Activated T-cell treated with anti-CD3 and anti-CD28 coated beads, Interleukin-2, amount 50 U/mL, for 24 hours (primary cell): Measurements from ENCODE around the gene KRT83.
"Not testable (repeated sequence)": the region's sequence is repeated elsewhere in the genome, so short reads cannot be mapped to it uniquely, and the experiment has no call there.

Experiments
- DNase-seq: peaks from one replicate; pipeline ENCODE4 v3.0.0-alpha.2; 2020
- H3K27ac Mint-ChIP-seq: 2 replicates; pipeline ENCODE4 v1.8.0; 2020; ENCODE audit warnings: mild to moderate bottlenecking, mixed read lengths
- H3K27me3 Mint-ChIP-seq: 2 replicates; pipeline ENCODE4 v1.8.0; 2020; ENCODE audit warnings: mixed read lengths
- H3K36me3 Mint-ChIP-seq: 2 replicates; pipeline ENCODE4 v1.8.0; 2020; ENCODE audit warnings: low read depth, mixed read lengths
- H3K4me1 Mint-ChIP-seq: 2 replicates; pipeline ENCODE4 v1.8.0; 2020; ENCODE audit warnings: low read depth, mixed read lengths
- H3K4me3 Mint-ChIP-seq: 2 replicates; pipeline ENCODE4 v1.8.0; 2020; ENCODE audit warnings: mild to moderate bottlenecking, moderate library complexity, mixed read lengths
- H3K9me3 Mint-ChIP-seq: 2 replicates; pipeline ENCODE4 v1.8.0; 2020; ENCODE audit warnings: mixed read lengths

The KRT83 gene

GRCh38 chr12:52327830-52328500, 6.8 kb upstream of the KRT83 start:
- Mint-ChIP-seq H3K27me3 (peaks cover 5% of the 10 kb centered on the region), H3K4me3 (no peak overlapping the region), H3K4me1 (peaks cover 12% of the 10 kb centered on the region), H3K9me3 (no peaks in the 10 kb centered on the region), H3K27ac (no peak overlapping the region), H3K36me3 (no peaks in the 10 kb centered on the region)
- no peak for DNase-seq

DNA sequence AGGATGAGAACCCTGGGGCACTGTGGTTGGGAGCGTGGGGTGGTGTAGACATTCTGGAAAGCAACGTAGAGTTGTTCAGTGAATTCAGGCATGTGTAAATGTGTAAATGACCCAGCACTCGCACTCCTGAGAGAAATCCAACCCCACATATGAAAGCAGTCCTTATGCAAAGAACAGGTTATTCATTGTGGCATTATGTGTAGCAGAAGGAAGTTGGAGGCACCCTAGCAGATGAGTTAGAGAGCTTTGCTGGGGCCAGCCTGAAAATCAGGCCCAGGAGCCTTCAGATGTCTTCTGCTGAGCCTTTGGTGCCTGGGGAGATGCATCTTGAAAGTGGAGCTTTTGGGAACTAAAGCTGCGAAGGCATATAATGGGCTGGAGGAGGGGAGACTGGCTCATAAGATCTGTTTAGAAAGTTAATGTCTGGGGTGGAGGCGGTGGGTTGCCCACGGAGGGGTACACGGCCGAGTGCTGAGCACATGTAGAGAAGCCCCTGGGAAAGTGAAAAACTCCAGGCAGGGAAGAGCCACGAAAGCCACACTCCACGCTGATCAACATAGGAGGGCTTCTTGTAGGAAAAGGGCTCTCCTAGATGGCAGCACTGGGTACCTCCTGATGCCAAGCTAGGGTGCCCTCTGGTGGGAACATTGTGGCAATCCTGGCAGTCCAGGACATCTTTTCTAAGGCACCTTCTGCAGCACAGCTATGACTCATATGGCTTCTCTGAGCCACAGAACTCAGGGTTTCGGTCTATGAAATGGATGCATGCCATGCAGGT, 6.0 kb upstream of the KRT83 start:
- H3K9me3 Mint-ChIP-seq, result no peaks in the 10 kb centered on the region
- peak; percentile 77 for DNase-seq
- peaks cover 12% of the 10 kb centered on the region for H3K27me3 Mint-ChIP-seq
- H3K36me3 Mint-ChIP-seq, result no peaks in the 10 kb centered on the region
- no peak overlapping the region for H3K4me3 Mint-ChIP-seq
- H3K27ac Mint-ChIP-seq, result no peak overlapping the region
- peaks cover 12% of the 10 kb centered on the region for H3K4me1 Mint-ChIP-seq

DNA sequence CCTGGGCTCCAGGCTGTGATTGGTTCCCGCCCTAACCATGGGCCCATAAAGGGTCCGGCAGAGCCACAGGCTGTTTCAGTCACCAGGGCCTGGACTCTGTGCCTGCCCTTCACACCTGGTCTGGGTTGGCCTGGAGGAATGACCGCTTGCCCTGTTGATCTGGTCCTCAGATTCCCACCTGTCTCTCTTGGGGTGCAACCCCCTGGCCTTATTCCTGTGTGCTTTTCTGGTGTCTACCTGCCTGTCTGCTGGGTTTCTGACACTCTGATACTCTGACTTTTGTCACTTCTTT, 2.9 kb upstream of the KRT83 start:
- H3K9me3 Mint-ChIP-seq, result no peaks in the 10 kb centered on the region
- H3K27ac Mint-ChIP-seq, result no peak overlapping the region
- peaks cover 12% of the 10 kb centered on the region for H3K4me1 Mint-ChIP-seq
- no peaks in the 10 kb centered on the region for H3K36me3 Mint-ChIP-seq
- no peak for DNase-seq
- H3K27me3 Mint-ChIP-seq, result peaks cover 34% of the 10 kb centered on the region
- H3K4me3 Mint-ChIP-seq, result no peak overlapping the region

- H3K9me3 Mint-ChIP-seq, result no peaks in the 10 kb centered on the region
- no peak for DNase-seq
- peaks cover 12% of the 10 kb centered on the region for H3K4me1 Mint-ChIP-seq
- peaks cover 39% of the 10 kb centered on the region for H3K27me3 Mint-ChIP-seq
- no peak overlapping the region for H3K27ac Mint-ChIP-seq
- no peaks in the 10 kb centered on the region for H3K36me3 Mint-ChIP-seq
- H3K4me3 Mint-ChIP-seq, result no peak overlapping the region
Observed at GRCh38 chr12:52323416-52324152, 2.4 kb upstream of the KRT83 start.

- no peak overlapping the region for H3K4me3 Mint-ChIP-seq
- H3K9me3 Mint-ChIP-seq, result no peaks in the 10 kb centered on the region
- H3K27ac Mint-ChIP-seq, result no peak overlapping the region
- H3K4me1 Mint-ChIP-seq, result peaks cover 12% of the 10 kb centered on the region
- peak; percentile 3 for DNase-seq
- H3K27me3 Mint-ChIP-seq, result peaks cover 43% of the 10 kb centered on the region
- no peaks in the 10 kb centered on the region for H3K36me3 Mint-ChIP-seq
Observed at GRCh38 chr12:52323001-52323400, 1.8 kb upstream of the KRT83 start.

DNA sequence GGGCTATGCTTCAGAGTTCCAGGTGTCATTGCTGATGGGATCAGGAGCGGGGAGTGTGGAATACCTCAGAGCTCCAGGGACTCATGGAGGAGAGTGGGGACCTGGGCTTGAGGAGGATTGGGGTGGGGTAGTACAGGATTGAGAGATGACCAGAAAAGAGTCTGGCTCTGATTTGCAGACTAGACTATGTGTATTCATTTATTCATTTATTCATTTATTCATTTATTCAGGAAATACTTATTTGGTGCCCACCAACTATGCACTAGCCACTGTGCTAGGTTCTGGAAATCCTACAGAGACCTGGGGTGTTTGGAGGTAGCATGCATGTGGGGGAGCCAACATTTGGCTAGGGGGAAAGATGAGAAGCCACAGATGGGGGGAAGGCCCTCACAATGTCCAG, 871 bp upstream of the KRT83 start:
- Mint-ChIP-seq H3K27ac (no peak overlapping the region), H3K9me3 (no peaks in the 10 kb centered on the region), H3K27me3 (peaks cover 43% of the 10 kb centered on the region), H3K4me3 (no peak overlapping the region), H3K4me1 (peaks cover 3% of the 10 kb centered on the region), H3K36me3 (no peaks in the 10 kb centered on the region)
- DNase-seq, result no peak

- no peaks in the 10 kb centered on the region for H3K36me3 Mint-ChIP-seq
- H3K27me3 Mint-ChIP-seq, result peaks cover 43% of the 10 kb centered on the region
- no peak for DNase-seq
- no peak overlapping the region for H3K27ac Mint-ChIP-seq
- H3K4me1 Mint-ChIP-seq, result no peaks in the 10 kb centered on the region
- no peak overlapping the region for H3K4me3 Mint-ChIP-seq
- no peaks in the 10 kb centered on the region for H3K9me3 Mint-ChIP-seq
Observed at GRCh38 chr12:52321418-52321817, 220 bp upstream of the KRT83 start.

DNA sequence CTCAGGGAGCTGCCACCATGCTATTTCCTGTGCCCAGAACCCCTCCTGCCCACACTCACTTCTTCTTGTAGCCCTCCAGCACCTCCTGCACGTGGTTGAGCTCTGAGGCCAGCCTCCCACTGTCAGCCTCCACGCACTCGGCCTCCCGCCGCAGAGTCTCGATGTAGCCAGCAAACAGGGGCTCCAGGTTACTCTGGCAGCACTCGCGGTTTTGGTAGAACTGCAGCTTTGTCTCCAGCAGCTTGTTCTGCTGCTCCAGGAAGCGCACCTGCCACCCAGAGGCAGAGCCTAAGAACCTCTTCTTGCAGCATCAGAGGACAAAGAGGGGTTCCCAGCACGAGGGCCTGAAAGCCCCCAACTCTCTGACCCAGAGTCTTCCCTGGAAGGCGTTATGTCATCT, 2.1 kb downstream of the KRT83 start:
- DNase-seq, result no peak
- Mint-ChIP-seq H3K4me3 (no peak overlapping the region), H3K9me3 (no peaks in the 10 kb centered on the region), H3K27ac (no peak overlapping the region), H3K36me3 (no peaks in the 10 kb centered on the region), H3K4me1 (no peaks in the 10 kb centered on the region), H3K27me3 (peaks cover 40% of the 10 kb centered on the region)

DNA sequence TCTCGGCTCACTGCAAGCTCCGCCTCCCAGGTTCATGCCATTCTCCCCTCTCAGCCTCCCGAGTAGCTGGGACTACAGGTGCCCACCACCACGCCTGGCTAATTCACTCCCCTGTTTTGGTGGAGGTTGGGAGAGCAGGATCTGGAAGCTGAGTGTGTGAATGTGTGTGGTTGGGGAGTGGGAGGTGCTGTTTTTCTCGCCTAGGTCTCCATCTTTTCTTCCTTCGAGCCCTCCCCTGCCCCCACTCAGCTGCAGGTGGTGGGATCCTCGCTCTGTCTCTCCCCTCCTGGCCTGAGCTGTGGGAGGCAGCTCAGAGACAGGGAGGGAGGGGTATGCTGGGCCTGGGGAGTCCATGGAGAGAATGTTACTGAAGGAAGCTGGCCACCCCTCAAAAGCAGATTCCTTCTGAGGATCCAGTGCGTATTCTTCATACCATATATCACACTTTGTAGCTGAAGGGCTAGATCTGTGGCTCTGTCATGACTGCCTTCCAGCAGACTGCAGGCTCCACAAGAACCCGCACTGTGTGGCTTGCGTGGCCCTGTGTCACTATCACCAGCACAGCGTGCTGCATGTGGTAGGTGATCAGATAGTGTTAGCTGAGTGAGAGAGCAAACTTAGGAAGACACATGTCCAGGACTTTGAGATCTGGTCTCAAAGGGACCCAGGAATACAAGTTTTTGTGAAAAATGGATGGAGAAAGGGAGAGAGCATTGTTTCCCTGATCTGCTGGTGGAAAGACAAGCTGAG, 2.8 kb downstream of the KRT83 start:
- DNase-seq, result no peak
- no peaks in the 10 kb centered on the region for H3K9me3 Mint-ChIP-seq
- H3K36me3 Mint-ChIP-seq, result no peaks in the 10 kb centered on the region
- no peak overlapping the region for H3K27ac Mint-ChIP-seq
- H3K27me3 Mint-ChIP-seq, result peaks cover 44% of the 10 kb centered on the region
- no peaks in the 10 kb centered on the region for H3K4me1 Mint-ChIP-seq
- H3K4me3 Mint-ChIP-seq, result no peak overlapping the region

GRCh38 chr12:52317468-52318052, 3.6 kb downstream of the KRT83 start:
- no peak for DNase-seq
- no peaks in the 10 kb centered on the region for H3K4me1 Mint-ChIP-seq
- H3K4me3 Mint-ChIP-seq, result no peak overlapping the region
- no peaks in the 10 kb centered on the region for H3K9me3 Mint-ChIP-seq
- no peaks in the 10 kb centered on the region for H3K36me3 Mint-ChIP-seq
- H3K27me3 Mint-ChIP-seq, result peaks cover 44% of the 10 kb centered on the region
- no peak overlapping the region for H3K27ac Mint-ChIP-seq

DNA sequence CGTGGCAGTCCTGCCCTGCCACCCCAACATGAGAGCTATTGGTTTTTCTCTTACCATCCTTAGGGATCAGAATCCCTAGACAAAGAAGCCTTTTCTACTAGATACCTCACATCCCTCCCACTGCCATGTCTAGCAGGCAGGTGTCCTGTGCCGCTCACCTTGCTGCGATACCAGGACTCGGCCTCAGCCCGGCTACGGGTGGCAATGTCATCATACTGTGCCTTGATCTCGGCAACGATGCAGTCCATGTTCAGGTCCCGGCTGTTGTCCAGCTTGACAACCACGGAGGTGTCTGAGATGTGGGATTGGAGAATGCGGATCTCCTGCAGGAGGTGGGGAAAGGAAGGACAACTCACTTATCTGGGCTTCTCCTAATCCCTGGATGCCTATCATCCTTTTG, 4.5 kb downstream of the KRT83 start:
- no peak overlapping the region for H3K4me3 Mint-ChIP-seq
- H3K4me1 Mint-ChIP-seq, result no peaks in the 10 kb centered on the region
- no peaks in the 10 kb centered on the region for H3K9me3 Mint-ChIP-seq
- H3K36me3 Mint-ChIP-seq, result no peaks in the 10 kb centered on the region
- H3K27ac Mint-ChIP-seq, result no peak overlapping the region
- H3K27me3 Mint-ChIP-seq, result peaks cover 44% of the 10 kb centered on the region
- no peak for DNase-seq

GRCh38 chr12:52316290-52316689, 4.9 kb downstream of the KRT83 start:
- no peak overlapping the region for H3K27ac Mint-ChIP-seq
- no peaks in the 10 kb centered on the region for H3K4me1 Mint-ChIP-seq
- H3K9me3 Mint-ChIP-seq, result no peaks in the 10 kb centered on the region
- no peaks in the 10 kb centered on the region for H3K36me3 Mint-ChIP-seq
- no peak for DNase-seq
- H3K4me3 Mint-ChIP-seq, result no peak overlapping the region
- H3K27me3 Mint-ChIP-seq, result peaks cover 44% of the 10 kb centered on the region

GRCh38 chr12:52315721-52316120, 5.5 kb downstream of the KRT83 start:
- H3K9me3 Mint-ChIP-seq, H3K4me1 Mint-ChIP-seq, H3K27ac Mint-ChIP-seq, H3K4me3 Mint-ChIP-seq, H3K36me3 Mint-ChIP-seq: not testable (repeated sequence)
- peak; percentile 46 for DNase-seq
- peaks cover 47% of the 10 kb centered on the region for H3K27me3 Mint-ChIP-seq

DNA sequence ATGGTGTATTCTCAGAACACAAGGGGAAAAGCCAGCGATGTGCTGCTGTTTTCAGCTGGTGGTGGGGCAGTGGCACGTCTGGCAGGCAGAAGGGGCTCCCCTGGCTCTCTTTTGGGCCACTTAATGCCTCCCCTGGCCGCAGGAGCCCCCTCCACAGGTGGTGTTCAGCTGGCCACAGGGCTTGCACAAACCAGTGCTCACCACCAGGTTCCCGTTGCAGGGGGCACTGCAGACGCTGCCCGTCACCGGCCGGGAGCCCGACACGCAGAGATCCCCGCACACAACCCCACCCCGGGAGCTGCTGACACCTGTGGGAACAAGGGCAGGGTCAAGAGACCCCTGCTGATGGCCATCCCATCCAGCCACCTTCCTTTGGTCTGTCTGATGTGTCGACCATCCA, 6.7 kb downstream of the KRT83 start:
- H3K4me3 Mint-ChIP-seq, result no peak overlapping the region
- H3K36me3 Mint-ChIP-seq, result no peaks in the 10 kb centered on the region
- no peak for DNase-seq
- no peaks in the 10 kb centered on the region for H3K4me1 Mint-ChIP-seq
- peaks cover 49% of the 10 kb centered on the region for H3K27me3 Mint-ChIP-seq
- no peak overlapping the region for H3K27ac Mint-ChIP-seq
- H3K9me3 Mint-ChIP-seq, result no peaks in the 10 kb centered on the region
